ENCODE results near the gene RPL23. TPM values are rescaled to one million over a fixed set of nuclear protein-coding genes. Genes with fewer than 3 reads are reported as not detected.
"Not testable (repeated sequence)": the region's sequence is repeated elsewhere in the genome, so short reads cannot be mapped to it uniquely, and the experiment has no call there.

The RPL23 gene
- total RNA-seq, 6 donors from 2014 or later = 542 to 1,288 (median 1,062) TPM

GRCh38 chr17:38861399-38861843 lies 7.9 kb upstream of the RPL23 start:
- H3K4me3 ChIP-seq = no peak overlapping the region
- no peak for TF ChIP-seq EP300 (IDR thresholded peaks at IDR 0.05)
- TF ChIP-seq POLR2AphosphoS5 (IDR thresholded peaks at IDR 0.05) = no peak
- TF ChIP-seq POLR2A (IDR thresholded peaks at IDR 0.05) = no peak
- no peak for TF ChIP-seq CTCF (IDR thresholded peaks at IDR 0.05)
- H3K4me1 ChIP-seq = no peaks in the 10 kb centered on the region
- DNase-seq = no peak
- H3K27ac ChIP-seq = no peak overlapping the region
- no peaks in the 10 kb centered on the region for H3K27me3 ChIP-seq
- 30 to 32% methylated on average over 8 of the region's 8 CpGs for WGBS, 2 donors
- ATAC-seq (ENCODE audit: low FRiP score in 2 of 2) = no peak
- H3K36me3 ChIP-seq = no peaks in the 10 kb centered on the region
- no peaks in the 10 kb centered on the region for H3K9me3 ChIP-seq

DNA sequence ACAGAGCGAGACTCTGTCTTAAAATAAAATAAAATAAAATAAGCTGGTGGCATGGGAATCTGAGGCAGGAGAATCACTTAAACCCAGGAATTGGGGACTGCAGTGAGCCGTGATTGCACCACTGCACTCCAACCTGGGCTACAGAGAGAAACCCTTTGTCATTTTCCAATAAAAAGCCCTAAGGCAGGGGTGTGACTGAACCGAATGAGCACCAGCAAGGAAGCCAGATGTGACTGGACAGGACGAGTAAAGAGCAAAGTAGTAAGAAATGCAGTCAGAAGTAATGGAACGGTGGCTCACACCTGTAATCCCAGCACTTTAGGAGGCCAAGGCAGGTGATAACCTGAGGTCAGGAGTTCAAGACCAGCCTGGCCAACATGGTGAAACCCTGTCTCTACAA lies 3.8 kb upstream of the RPL23 start:
- H3K27ac ChIP-seq = no peak overlapping the region
- peaks cover 6 to 13% (median 10%) of the 10 kb centered on the region in 4 donors for H3K4me1 ChIP-seq
- no peak for TF ChIP-seq POLR2AphosphoS5 (IDR thresholded peaks at IDR 0.05)
- no peak for TF ChIP-seq EP300 (IDR thresholded peaks at IDR 0.05)
- TF ChIP-seq CTCF (IDR thresholded peaks at IDR 0.05) = no peak
- TF ChIP-seq POLR2A (IDR thresholded peaks at IDR 0.05) = no peak
- no peaks in the 10 kb centered on the region for H3K9me3 ChIP-seq
- peaks cover 0 to 6% (median 1%) of the 10 kb centered on the region in 4 donors for H3K36me3 ChIP-seq
- ATAC-seq (ENCODE audit: low FRiP score in 2 of 2) = no peak
- H3K4me3 ChIP-seq = no peak overlapping the region
- DNase-seq = no peak
- WGBS, 2 donors = 80 to 86% methylated on average over 5 of the region's 5 CpGs
- H3K27me3 ChIP-seq = no peaks in the 10 kb centered on the region

GRCh38 chr17:38855101-38855714 lies 1.7 kb upstream of the RPL23 start:
- not testable (repeated sequence) for H3K4me3 ChIP-seq; DNase-seq; H3K27me3 ChIP-seq; H3K27ac ChIP-seq; H3K9me3 ChIP-seq; ATAC-seq (ENCODE audit: low FRiP score in 2 of 2)
- Histone ChIP-seq H3K4me1 (peaks cover 23 to 31% (median 29%) of the 10 kb centered on the region in 4 donors), H3K36me3 (peaks cover 9 to 27% (median 21%) of the 10 kb centered on the region in 4 donors)
- WGBS, 2 donors = 91 to 95% methylated on average over 28 of the region's 28 CpGs

DNA sequence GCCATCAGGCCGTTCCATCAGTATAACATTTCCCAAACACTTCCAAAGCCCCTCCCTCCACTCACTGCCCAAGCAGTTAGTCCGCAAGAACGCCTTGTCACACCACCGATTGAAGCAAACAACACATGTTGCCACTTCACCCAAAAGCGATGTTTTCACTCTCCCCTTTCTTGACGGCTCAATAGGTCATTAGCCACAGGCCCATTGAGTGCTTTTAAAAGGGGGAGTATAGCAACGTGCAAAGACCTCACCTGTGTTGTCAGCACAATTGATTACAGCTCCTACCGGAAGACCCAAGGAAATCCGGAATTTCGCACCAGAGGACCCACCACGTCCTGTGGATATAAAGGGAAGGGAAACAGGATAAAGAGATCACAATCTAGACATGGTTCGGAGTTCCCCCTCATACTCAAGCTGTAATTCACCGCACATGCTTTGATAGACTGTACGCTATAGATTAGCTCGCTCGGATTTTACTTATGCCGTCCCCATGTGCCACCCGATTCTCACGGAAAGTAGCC lies 690 bp downstream of the RPL23 start:
- peak in 1 of 2 donors; percentile 7 for ATAC-seq (ENCODE audit: low FRiP score in 2 of 2)

GRCh38 chr17:38851434-38851833 lies 2.1 kb downstream of the RPL23 start:
- DNase-seq (no peak), ATAC-seq (ENCODE audit: low FRiP score in 2 of 2) (no peak)
- H3K27me3 ChIP-seq = no peaks in the 10 kb centered on the region
- peak overlapping the region in 1 of 4 donors; percentile 92 for H3K27ac ChIP-seq
- H3K4me3 ChIP-seq = peak overlapping the region; percentile 5 to 72 (median 67)
- WGBS, 2 donors = 44 to 46% methylated on average over 2 of the region's 2 CpGs
- peaks cover 23 to 65% (median 55%) of the 10 kb centered on the region in 4 donors for H3K36me3 ChIP-seq
- peaks cover 23 to 31% (median 29%) of the 10 kb centered on the region in 4 donors for H3K4me1 ChIP-seq
- no peak for TF ChIP-seq CTCF (IDR thresholded peaks at IDR 0.05)
- TF ChIP-seq POLR2AphosphoS5 (IDR thresholded peaks at IDR 0.05) = no peak
- no peak for TF ChIP-seq POLR2A (IDR thresholded peaks at IDR 0.05)
- TF ChIP-seq EP300 (IDR thresholded peaks at IDR 0.05) = no peak
- H3K9me3 ChIP-seq = no peaks in the 10 kb centered on the region

More for the DNA sequence above, 690 bp downstream of the RPL23 start:
- Histone ChIP-seq H3K4me1 (peaks cover 23 to 31% (median 29%) of the 10 kb centered on the region in 4 donors), H3K4me3 (peak overlapping the region; percentile 44 to 72 (median 67)), H3K27ac (peak overlapping the region; percentile 92 to 95 (median 94)), H3K36me3 (peaks cover 23 to 51% (median 45%) of the 10 kb centered on the region in 4 donors), H3K9me3 (no peaks in the 10 kb centered on the region), H3K27me3 (no peaks in the 10 kb centered on the region)
- TF ChIP-seq CTCF (IDR thresholded peaks at IDR 0.05) (no peak), POLR2AphosphoS5 (IDR thresholded peaks at IDR 0.05) (no peak), POLR2A (IDR thresholded peaks at IDR 0.05) (no peak)
- 0 to 1% methylated on average over 17 to 19 of the region's 19 CpGs for WGBS, 2 donors
- DNase-seq = peak in 1 of 2 donors; percentile 37
